DOHH2 (cell line): Measurements from ENCODE around the gene LMO7.

ENCODE experiments used
- H3F3A ChIP-seq: fragments of 200-600 bp; sonication (generic), shearing (Covaris generic); 2 replicates; pipeline ENCODE4 v1.6.0; 2016; ENCODE audit warnings: antibody characterized with exemption, mild to moderate bottlenecking; ENCODE audit not compliant: control insufficient read depth, insufficient read depth
- H3K27ac ChIP-seq: fragments of 200-600 bp; sonication (generic); 2 replicates; pipeline ENCODE4 v1.5.1; 2014; ENCODE audit warnings: low read depth, mild to moderate bottlenecking, low read length, moderate library complexity
- H3K27me3 ChIP-seq: fragments of 200-600 bp; sonication (generic); 2 replicates; pipeline ENCODE4 v1.6.1; 2014; ENCODE audit warnings: mild to moderate bottlenecking, low read length, mixed read lengths; ENCODE audit not compliant: control insufficient read depth
- H3K36me3 ChIP-seq: fragments of 200-600 bp; sonication (generic); 2 replicates; pipeline ENCODE4 v1.6.1; 2014; ENCODE audit warnings: mild to moderate bottlenecking, low read length, moderate library complexity, mixed read lengths; ENCODE audit not compliant: control insufficient read depth
- H3K4me1 ChIP-seq: fragments of 200-600 bp; sonication (generic); 2 replicates; pipeline ENCODE4 v1.6.1; 2014; ENCODE audit warnings: mild to moderate bottlenecking, low read length, mixed read lengths; ENCODE audit not compliant: control insufficient read depth
- H3K4me2 ChIP-seq: fragments of 200-600 bp; sonication (generic); 2 replicates; pipeline ENCODE4 v1.6.0; 2014; ENCODE audit warnings: mild to moderate bottlenecking, low read length, moderate library complexity
- H3K4me3 ChIP-seq: fragments of 200-600 bp; sonication (generic); 2 replicates; pipeline ENCODE4 v1.5.1; 2014; ENCODE audit warnings: mild to moderate bottlenecking, low read length, mixed read lengths
- H3K79me2 ChIP-seq: fragments of 200-600 bp; sonication (generic); 2 replicates; pipeline ENCODE4 v1.6.1; 2014; ENCODE audit warnings: mild to moderate bottlenecking, low read length, mixed read lengths; ENCODE audit not compliant: control insufficient read depth
- H3K9me2 ChIP-seq: fragments of 200-600 bp; sonication (generic); replicated peaks from 2 replicates; pipeline ENCODE4 v1.6.1; 2014; ENCODE audit warnings: mild to moderate bottlenecking, low read length, mixed read lengths; ENCODE audit not compliant: control insufficient read depth
- H3K9me3 ChIP-seq: fragments of 200-600 bp; sonication (generic); 2 replicates; pipeline ENCODE4 v1.6.1; 2014; ENCODE audit warnings: antibody characterized with exemption, low read length, mixed read lengths; ENCODE audit not compliant: control insufficient read depth, insufficient read depth
- H4K20me1 ChIP-seq: fragments of 200-600 bp; sonication (generic); 2 replicates; pipeline ENCODE4 v1.6.0; 2014; ENCODE audit warnings: low read depth, mild to moderate bottlenecking, antibody characterized with exemption, low read length, moderate library complexity; ENCODE audit not compliant: control insufficient read depth, insufficient read depth
- CTCF ChIP-seq: fragments of 200-600 bp; sonication (generic); IDR thresholded peaks from one replicate; pipeline ENCODE4 v1.5.1; 2014; ENCODE audit warnings: antibody characterized with exemption, mild to moderate bottlenecking, low read depth, low read length; ENCODE audit not compliant: poor library complexity, severe bottlenecking
- EZH2phosphoT487 ChIP-seq: fragments of 200-600 bp; sonication (generic); IDR thresholded peaks from 2 replicates; pipeline ENCODE4 v1.6.1; 2017; ENCODE audit warnings: borderline replicate concordance, mild to moderate bottlenecking, antibody characterized with exemption, low read length, moderate library complexity, mixed read lengths

LMO7 gene

DNA sequence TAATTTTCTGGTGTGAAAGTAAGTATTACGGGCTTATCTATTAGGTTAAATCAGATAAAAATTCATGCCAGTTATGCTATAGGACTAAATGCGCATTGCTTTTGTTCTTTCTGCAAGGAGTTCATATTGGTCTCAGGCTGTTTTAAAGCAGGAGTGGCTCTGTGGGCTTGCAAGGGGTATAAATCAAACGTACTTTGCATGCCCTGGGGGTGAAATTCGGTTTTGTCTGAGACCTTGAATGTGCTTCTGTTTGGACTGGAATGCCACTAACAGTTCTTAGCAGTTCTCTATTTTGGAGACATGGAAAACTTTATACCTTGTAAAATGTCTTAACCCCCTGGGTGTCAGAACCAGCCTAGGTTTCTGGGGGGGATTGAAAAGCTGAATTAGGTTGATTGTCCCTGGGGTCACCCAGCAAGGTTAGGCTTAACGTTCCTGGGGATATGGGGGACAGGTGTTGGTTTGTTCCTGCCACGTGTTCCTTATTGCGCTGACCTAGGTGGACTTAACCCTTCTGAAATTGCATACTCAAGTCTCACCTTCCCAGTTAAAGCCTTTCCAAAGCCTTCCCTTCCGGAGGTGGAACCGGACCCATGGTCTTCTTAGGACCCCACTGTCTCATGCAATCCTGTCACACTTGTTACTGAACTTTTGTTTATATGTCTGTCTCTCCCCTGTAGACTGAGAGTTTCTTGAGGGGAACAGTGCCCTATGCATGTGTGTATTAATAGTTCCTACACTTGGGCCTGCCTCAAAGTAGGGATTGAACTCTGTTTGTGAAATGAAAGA lies 182.2 kb downstream of the LMO7 start:
- no peaks in the 10 kb centered on the region for H3K79me2 ChIP-seq
- TF ChIP-seq EZH2phosphoT487 (no peak), CTCF (no peak)
- no peak overlapping the region for H3K27ac ChIP-seq

DNA sequence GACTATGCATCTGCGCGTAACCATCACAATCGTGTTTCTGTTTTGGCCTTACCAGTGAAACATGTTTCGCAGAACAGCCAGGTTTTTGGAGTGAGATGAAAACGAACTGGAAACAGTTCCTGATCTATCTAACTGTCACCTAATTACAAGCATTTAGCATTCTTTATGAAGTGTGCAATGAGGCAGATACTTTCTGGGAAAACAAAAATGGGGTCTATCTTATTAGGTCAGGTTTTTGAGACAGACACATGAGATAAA lies 182.8 kb downstream of the LMO7 start:
- Histone ChIP-seq H3K4me3 (no peak overlapping the region), H3K4me1 (no peaks in the 10 kb centered on the region), H3K9me2 (no peaks in the 10 kb centered on the region), H3F3A (no peaks in the 10 kb centered on the region), H3K27ac (no peak overlapping the region), H3K79me2 (no peaks in the 10 kb centered on the region), H3K4me2 (no peak overlapping the region), H4K20me1 (no peaks in the 10 kb centered on the region), H3K27me3 (no peaks in the 10 kb centered on the region), H3K9me3 (no peaks in the 10 kb centered on the region), H3K36me3 (no peaks in the 10 kb centered on the region)
- TF ChIP-seq EZH2phosphoT487 (no peak), CTCF (no peak)

More for the DNA sequence above, 182.2 kb downstream of the LMO7 start:
- Histone ChIP-seq H3K4me1 (no peaks in the 10 kb centered on the region), H3K9me2 (no peaks in the 10 kb centered on the region), H3K4me3 (no peak overlapping the region), H4K20me1 (no peaks in the 10 kb centered on the region), H3K27me3 (no peaks in the 10 kb centered on the region), H3F3A (no peaks in the 10 kb centered on the region), H3K36me3 (no peaks in the 10 kb centered on the region), H3K4me2 (no peak overlapping the region), H3K9me3 (no peaks in the 10 kb centered on the region)

GRCh38 chr13:75825161-75825560 lies 189.0 kb downstream of the LMO7 start:
- Histone ChIP-seq H3K4me2 (no peak overlapping the region), H3K36me3 (no peaks in the 10 kb centered on the region), H4K20me1 (no peaks in the 10 kb centered on the region), H3K27ac (no peak overlapping the region), H3F3A (no peaks in the 10 kb centered on the region), H3K27me3 (no peaks in the 10 kb centered on the region), H3K9me3 (no peaks in the 10 kb centered on the region), H3K4me3 (no peak overlapping the region), H3K4me1 (no peaks in the 10 kb centered on the region), H3K79me2 (no peaks in the 10 kb centered on the region), H3K9me2 (no peaks in the 10 kb centered on the region)
- TF ChIP-seq CTCF = no peak
- TF ChIP-seq EZH2phosphoT487 = no peak
